H1 (cell line): ENCODE data around the gene DNAI1. TPM values are rescaled to one million over a fixed set of nuclear protein-coding genes. Genes with fewer than 3 reads are reported as not detected.

Source experiments
- CTCF ChIA-PET: fragments of 300-600 bp; sonication (Branson Sonifier 250); formaldehyde crosslinking; loops from one replicate; lab custom pipeline; 2021; ENCODE audit not compliant: partially characterized antibody; lab: Charles Lee
- POLR2A ChIA-PET: fragments of 300-600 bp; sonication (Branson Sonifier 250); formaldehyde crosslinking; loops from one replicate; lab custom pipeline; 2021; ENCODE audit warnings: inconsistent platforms; ENCODE audit not compliant: partially characterized antibody; lab: Charles Lee
- DNase-seq, 2 experiments: peaks; one replicate each; pipeline versions ENCODE4 v3.0.0 to v3.0.0-alpha.2; 2010 to 2022; ENCODE audit warnings: low spot score in 2 of 2, low read depth in 1 of 2, mixed read lengths in 1 of 2
- FAIRE-seq: peaks from 2 replicates; lab custom pipeline; 2011; peaks lifted over from hg19 to GRCh38; lab: Jason Lieb, UNC
- H2AFZ ChIP-seq: 2 replicates; pipeline ENCODE4 v1.8.1; 2012; ENCODE audit warnings: low read length, inconsistent platforms
- H2AK5ac ChIP-seq: 2 replicates; pipeline ENCODE4 v1.6.1; 2013; ENCODE audit warnings: low read depth, low read length
- H2BK120ac ChIP-seq: replicated peaks from 2 replicates; pipeline ENCODE3; 2013; ENCODE audit warnings: low read depth, low read length, inconsistent platforms
- H2BK12ac ChIP-seq: 2 replicates; pipeline ENCODE4 v1.6.1; 2013; ENCODE audit warnings: low read depth, low read length
- H2BK15ac ChIP-seq: 2 replicates; pipeline ENCODE4 v1.6.1; 2013; ENCODE audit warnings: low read length
- H2BK20ac ChIP-seq: 2 replicates; pipeline ENCODE4 v1.6.1; 2013; ENCODE audit warnings: low read length
- H2BK5ac ChIP-seq: 2 replicates; pipeline ENCODE4 v1.6.1; 2013; ENCODE audit warnings: low read depth, low read length
- H3K14ac ChIP-seq: 2 replicates; pipeline ENCODE4 v1.6.1; 2013; ENCODE audit warnings: inconsistent platforms; ENCODE audit not compliant: insufficient read length
- H3K18ac ChIP-seq: 2 replicates; pipeline ENCODE4 v1.6.1; 2013; ENCODE audit warnings: low read length; ENCODE audit errors: extremely low read depth
- H3K23ac ChIP-seq: 2 replicates; pipeline ENCODE4 v1.6.1; 2013; ENCODE audit warnings: inconsistent platforms; ENCODE audit not compliant: insufficient read length
- H3K23me2 ChIP-seq: 2 replicates; pipeline ENCODE4 v1.6.1; 2013; ENCODE audit warnings: low read depth, low read length
- H3K27ac ChIP-seq: 2 replicates; pipeline ENCODE4 v1.6.1; 2011; ENCODE audit warnings: low read depth, low read length, inconsistent platforms
- H3K27me3 ChIP-seq, 4 experiments: replicated peaks in 1 of 4; 1 replicate in 1 of 4; 2 replicates in 3 of 4; pipeline versions ENCODE4 v1.6.1 to v1.8.1; 2011 to 2013; ENCODE audit warnings: low read length in 3 of 4, mild to moderate bottlenecking in 3 of 4, inconsistent platforms in 2 of 4, mixed read lengths in 2 of 4, moderate library complexity in 1 of 4; ENCODE audit not compliant: control insufficient read depth in 3 of 4, insufficient read depth in 3 of 4; ENCODE audit errors: extremely low read depth in 1 of 4
- H3K36me3 ChIP-seq, 4 experiments: 2 replicates each; pipeline versions ENCODE4 v1.6.1 to v1.8.1; 2011 to 2013; ENCODE audit warnings: mild to moderate bottlenecking in 4 of 4, low read length in 3 of 4, moderate library complexity in 2 of 4, control low read depth in 1 of 4, inconsistent platforms in 1 of 4; ENCODE audit not compliant: insufficient read depth in 4 of 4, control insufficient read depth in 2 of 4
- H3K4ac ChIP-seq: replicated peaks from 2 replicates; pipeline ENCODE3; 2013; ENCODE audit warnings: low read length, low read depth, mixed read lengths, inconsistent platforms; ENCODE audit not compliant: insufficient read length
- H3K4me1 ChIP-seq, 4 experiments: replicated peaks in 1 of 4; 1 replicate in 1 of 4; 2 replicates in 3 of 4; pipeline versions ENCODE4 v1.6.1 to v1.8.1; 2011 to 2013; ENCODE audit warnings: low read length in 3 of 4, inconsistent platforms in 2 of 4, mixed read lengths in 1 of 4; ENCODE audit not compliant: insufficient read depth in 4 of 4, control insufficient read depth in 3 of 4
- H3K4me2 ChIP-seq, 2 experiments: 2 replicates each; pipeline versions ENCODE4 v1.6.1 to v1.8.1; 2011 to 2013; ENCODE audit warnings: low read depth in 2 of 2, low read length in 2 of 2, control low read depth in 1 of 2, inconsistent platforms in 1 of 2, mild to moderate bottlenecking in 1 of 2; ENCODE audit not compliant: insufficient read depth in 1 of 2
- H3K4me3 ChIP-seq, 4 experiments: fragments of 200-600, 300-600 bp in 1 of 4; sonication (generic), shearing (Covaris generic), sonication (Bioruptor Twin) in 1 of 4; 2 replicates each; pipeline versions ENCODE4 v1.5.1 to v1.8.1; 2011 to 2016; ENCODE audit warnings: low read length in 4 of 4, low read depth in 3 of 4, control low read depth in 2 of 4, inconsistent platforms in 2 of 4, mild to moderate bottlenecking in 2 of 4, mixed read lengths in 1 of 4, moderate library complexity in 1 of 4; ENCODE audit not compliant: insufficient read depth in 2 of 4; ENCODE audit errors: extremely low read depth in 1 of 4
- H3K56ac ChIP-seq: replicated peaks from 2 replicates; pipeline ENCODE3; 2013; ENCODE audit warnings: low read depth, mild to moderate bottlenecking, mixed read lengths, low read length, inconsistent platforms; ENCODE audit not compliant: insufficient read length
- H3K79me1 ChIP-seq: 2 replicates; pipeline ENCODE4 v1.6.1; 2013; ENCODE audit warnings: low read depth, low read length, control low read depth
- H3K79me2 ChIP-seq, 2 experiments: 2 replicates each; pipeline versions ENCODE4 v1.6.1 to v1.8.1; 2012 to 2013; ENCODE audit warnings: low read length in 2 of 2, mild to moderate bottlenecking in 2 of 2, inconsistent platforms in 1 of 2; ENCODE audit not compliant: insufficient read depth in 2 of 2, control insufficient read depth in 1 of 2
- H3K9ac ChIP-seq, 4 experiments: replicated peaks in 1 of 4; 1 replicate in 1 of 4; 2 replicates in 3 of 4; pipeline versions ENCODE4 v1.6.1 to v1.8.1; 2011 to 2013; ENCODE audit warnings: low read depth in 3 of 4, low read length in 3 of 4, control low read depth in 2 of 4, mild to moderate bottlenecking in 2 of 4, moderate library complexity in 2 of 4, inconsistent platforms in 1 of 4; ENCODE audit errors: extremely low read depth in 1 of 4
- H3K9me3 ChIP-seq, 2 experiments: 2 replicates each; pipeline versions ENCODE4 v1.6.1 to v1.8.1; 2012 to 2013; ENCODE audit warnings: mild to moderate bottlenecking in 2 of 2, moderate library complexity in 2 of 2, control low read depth in 1 of 2, inconsistent platforms in 1 of 2, low read depth in 1 of 2, low read length in 1 of 2, mixed read lengths in 1 of 2; ENCODE audit not compliant: insufficient read depth in 2 of 2
- H4K20me1 ChIP-seq, 2 experiments: replicated peaks in 1 of 2; 2 replicates each; pipeline versions ENCODE3 to v1.8.1; 2011 to 2013; ENCODE audit warnings: inconsistent platforms in 2 of 2, low read length in 2 of 2, mild to moderate bottlenecking in 1 of 2; ENCODE audit not compliant: insufficient read depth in 2 of 2, control insufficient read depth in 1 of 2
- H4K5ac ChIP-seq: 2 replicates; pipeline ENCODE4 v1.6.1; 2013; ENCODE audit warnings: low read length, low read depth, mixed read lengths, inconsistent platforms; ENCODE audit not compliant: insufficient read length
- H4K8ac ChIP-seq: 2 replicates; pipeline ENCODE4 v1.8.0; 2013; ENCODE audit warnings: mild to moderate bottlenecking, moderate library complexity, low read length, inconsistent platforms; ENCODE audit not compliant: insufficient read depth; ENCODE audit errors: extremely low read depth
- H4K91ac ChIP-seq: replicated peaks from 2 replicates; pipeline ENCODE3; 2013; ENCODE audit warnings: low read length, mixed read lengths, inconsistent platforms; ENCODE audit not compliant: insufficient read length
- WGBS, 2 experiments: shearing (Covaris generic) in 1 of 2; methylation state at CpG; one replicate each; pipeline versions ENCODE4 v1.1.6 to v1.1.7; 2013 to 2015; ENCODE audit warnings: low lambda C conversion rate in 2 of 2, mixed read lengths in 2 of 2, inconsistent platforms in 1 of 2, low coverage in 1 of 2, missing lambda C conversion rate in 1 of 2; ENCODE audit not compliant: insufficient replicate concordance in 2 of 2, insufficient coverage in 1 of 2, insufficient read length in 1 of 2; ENCODE audit errors: extremely low coverage in 1 of 2, missing lambda C conversion rate in 1 of 2; 5-methylcytosine and 5-hydroxymethylcytosine counted together
- polyA plus RNA-seq, 7 experiments: library from polyadenylated mRNA; depleted of rRNA in 3 of 7; stranded (reverse) in 5 of 7; unstranded in 2 of 7; fragments of >200 nt in 5 of 7; fragments of 200-250 nt in 2 of 7; gene quantifications; 1 replicate in 5 of 7; 2 replicates in 1 of 7; 4 replicates in 1 of 7; pipeline versions ENCODE4 v1.2.1 to v1.2.3, GENCODE V29; 2011 to 2013; ENCODE audit warnings: missing spikeins in 2 of 7, mixed read lengths in 2 of 7
- total RNA-seq: library from RNA; stranded (reverse); fragmentation: NEBNext Ultra II Directional; extraction: Animal tissue kit (Norgen Biotek cat#: 25700); gene quantifications from 2 replicates; pipeline ENCODE4 v1.2.1, GENCODE V29; 2021

Gene DNAI1
- total and polyA plus RNA-seq, 2 of the 8 experiments (the other 6 are each of a cell fraction or from before 2014, with no cell fraction given): 0.37 to 0.54 TPM

- H2AK5ac ChIP-seq: no peak overlapping the region
- no peak overlapping the region for H3K14ac ChIP-seq
- no peak overlapping the region for H2BK12ac ChIP-seq
- no peak overlapping the region for H3K23ac ChIP-seq
- H2BK5ac ChIP-seq: no peak overlapping the region
- WGBS, 2 experiments: 91% methylated on average over 6 of the region's 6 CpGs; no CpG with 5 or more reads in 1 of the 2 experiments
- no peak overlapping the region for H3K56ac ChIP-seq
- no peak overlapping the region for H2AFZ ChIP-seq
- CTCF ChIA-PET: interaction anchor here (0.8 to 8.8 kb wide), 22 partner anchors 9 to 144 kb away, joined by 3 to 114 read pairs (median 22); partner anchors contain the start of genes DNAI1, FAM219A and GALT
- no peak overlapping the region for H3K9ac ChIP-seq
- H3K4me3 ChIP-seq: no peak overlapping the region
- DNase-seq (no peak), FAIRE-seq (no peak)
- H3K4me1 ChIP-seq: 0 out of 7 replicates have a peak, but pooled peaks cover 0 to 3% (median 0%) of the 10 kb centered on the region in 4 experiments
- H2BK20ac ChIP-seq: no peak overlapping the region
- no peak overlapping the region for H3K4ac ChIP-seq
- POLR2A ChIA-PET: interaction anchor here (2.0 kb wide), 1 partner anchor 11 kb away, joined by 6 read pairs; no protein-coding TSS in a partner anchor
- no peak overlapping the region for H3K4me2 ChIP-seq
- H4K20me1 ChIP-seq: no peaks in the 10 kb centered on the region
- H4K5ac ChIP-seq: no peak overlapping the region
- H4K8ac ChIP-seq: no peak overlapping the region
- no peaks in the 10 kb centered on the region for H3K27me3 ChIP-seq
- H4K91ac ChIP-seq: no peak overlapping the region
- no peak overlapping the region for H3K18ac ChIP-seq
- no peaks in the 10 kb centered on the region for H3K36me3 ChIP-seq
- H3K79me2 ChIP-seq: no peaks in the 10 kb centered on the region
- H3K23me2 ChIP-seq: no peaks in the 10 kb centered on the region
- no peaks in the 10 kb centered on the region for H3K79me1 ChIP-seq
- H3K27ac ChIP-seq: no peak overlapping the region
- H2BK15ac ChIP-seq: no peak overlapping the region
- H3K9me3 ChIP-seq: no peaks in the 10 kb centered on the region
- H2BK120ac ChIP-seq: no peak overlapping the region
Measured at GRCh38 chr9:34502891-34503290, 44.3 kb downstream of the DNAI1 start.
